MM.1S (cell line): ENCODE results near the gene ITGA7.

Source experiments
- CTCF ChIP-seq: fragments of 300-600 bp; sonication (generic); IDR thresholded peaks from 2 replicates; pipeline ENCODE4 v1.5.1; 2016; ENCODE audit warnings: antibody characterized with exemption, low read length, mixed read lengths
- EZH2 ChIP-seq: fragments of 300-600 bp; sonication (generic); optimal IDR thresholded peaks from 2 replicates; pipeline ENCODE3; 2017; ENCODE audit warnings: low read depth, mild to moderate bottlenecking, antibody characterized with exemption, low read length, mixed read lengths

GRCh38 chr12:55728939-55729818, 21.5 kb upstream of the ITGA7 start, which contains the start of gene CD63:
- TF ChIP-seq EZH2 (no peak), CTCF (no peak)
